Trophoblast cell (in vitro differentiated cells and primary cell): ENCODE results near the gene RASGEF1C.

ENCODE experiments used
- DNase-seq, 2 donors: peaks; one replicate each; pipeline ENCODE4 v3.0.0-alpha.2; 2016
- H2AFZ ChIP-seq: 2 replicates; pipeline ENCODE4 v1.6.1; 2013; ENCODE audit warnings: low read length, moderate library complexity, mild to moderate bottlenecking; ENCODE audit not compliant: insufficient read depth, poor library complexity
- H2AK5ac ChIP-seq: 2 replicates; pipeline ENCODE4 v1.6.1; 2013; ENCODE audit warnings: mild to moderate bottlenecking, low read length
- H2BK120ac ChIP-seq: 2 replicates; pipeline ENCODE4 v1.6.1; 2013; ENCODE audit warnings: low read length, mild to moderate bottlenecking, moderate library complexity; ENCODE audit not compliant: insufficient read depth, poor library complexity
- H2BK12ac ChIP-seq: 2 replicates; pipeline ENCODE4 v1.6.1; 2013; ENCODE audit warnings: mild to moderate bottlenecking, low read length, moderate library complexity
- H2BK5ac ChIP-seq: 2 replicates; pipeline ENCODE4 v1.6.1; 2013; ENCODE audit warnings: low read length, low read depth, moderate library complexity, mild to moderate bottlenecking; ENCODE audit not compliant: poor library complexity
- H3K14ac ChIP-seq: 2 replicates; pipeline ENCODE4 v1.6.1; 2013; ENCODE audit warnings: mild to moderate bottlenecking, low read length
- H3K18ac ChIP-seq: 2 replicates; pipeline ENCODE4 v1.6.1; 2013; ENCODE audit warnings: mild to moderate bottlenecking, low read length
- H3K23ac ChIP-seq: 2 replicates; pipeline ENCODE4 v1.6.1; 2013; ENCODE audit warnings: low read length
- H3K27ac ChIP-seq: 2 replicates; pipeline ENCODE4 v1.5.1; 2013; ENCODE audit warnings: low read depth, mild to moderate bottlenecking, inconsistent platforms, low read length, moderate library complexity
- H3K27me3 ChIP-seq: 2 replicates; pipeline ENCODE4 v1.6.1; 2013; ENCODE audit warnings: inconsistent platforms, mild to moderate bottlenecking, low read length, moderate library complexity; ENCODE audit not compliant: insufficient read depth
- H3K36me3 ChIP-seq, 2 experiments: 1 replicate in 1 of 2; 2 replicates in 1 of 2; pipeline ENCODE4 v1.6.1; 2013; ENCODE audit warnings: low read length in 2 of 2, mild to moderate bottlenecking in 2 of 2, moderate library complexity in 1 of 2; ENCODE audit not compliant: insufficient read depth in 2 of 2, control insufficient read depth in 1 of 2
- H3K4ac ChIP-seq: 2 replicates; pipeline ENCODE4 v1.6.1; 2013; ENCODE audit warnings: low read depth, mild to moderate bottlenecking, low read length, moderate library complexity
- H3K4me1 ChIP-seq, 2 experiments: 1 replicate in 1 of 2; 2 replicates in 1 of 2; pipeline ENCODE4 v1.6.1; 2013; ENCODE audit warnings: low read length in 2 of 2, mild to moderate bottlenecking in 2 of 2, moderate library complexity in 1 of 2; ENCODE audit not compliant: insufficient read depth in 2 of 2, control insufficient read depth in 1 of 2
- H3K4me2 ChIP-seq: 2 replicates; pipeline ENCODE4 v1.6.1; 2013; ENCODE audit warnings: inconsistent platforms, mild to moderate bottlenecking, low read length, moderate library complexity
- H3K4me3 ChIP-seq: 2 replicates; pipeline ENCODE4 v1.5.1; 2013; ENCODE audit warnings: mild to moderate bottlenecking, low read depth, low read length, inconsistent platforms
- H3K79me1 ChIP-seq: one replicate; pipeline ENCODE4 v1.6.1; 2013; ENCODE audit warnings: low read length
- H3K79me2 ChIP-seq: 2 replicates; pipeline ENCODE4 v1.6.1; 2013; ENCODE audit warnings: low read length, mild to moderate bottlenecking; ENCODE audit not compliant: control insufficient read depth, insufficient read depth, poor library complexity
- H3K9ac ChIP-seq: 2 replicates; pipeline ENCODE4 v1.6.1; 2013; ENCODE audit warnings: mild to moderate bottlenecking, low read length
- H3K9me3 ChIP-seq: 2 replicates; pipeline ENCODE4 v1.6.1; 2013; ENCODE audit warnings: low read depth, mild to moderate bottlenecking, control low read depth, inconsistent platforms, low read length; ENCODE audit not compliant: insufficient read depth
- H4K12ac ChIP-seq: 2 replicates; pipeline ENCODE4 v1.6.1; 2013; ENCODE audit warnings: low read depth, mild to moderate bottlenecking, low read length, moderate library complexity
- H4K8ac ChIP-seq: 2 replicates; pipeline ENCODE4 v1.6.1; 2013; ENCODE audit warnings: low read depth, mild to moderate bottlenecking, low read length, moderate library complexity
- H4K91ac ChIP-seq: one replicate; pipeline ENCODE4 v1.6.1; 2013; ENCODE audit warnings: low read depth, mild to moderate bottlenecking, low read length, moderate library complexity
- WGBS: extraction: QIAGEN DNeasy Blood & Tissue Kit; methylation state at CpG from one replicate; pipeline ENCODE4 v1.1.7; 2013; ENCODE audit warnings: missing lambda C conversion rate; ENCODE audit not compliant: insufficient read length, insufficient coverage; ENCODE audit errors: extremely low coverage; 5-methylcytosine and 5-hydroxymethylcytosine counted together

RASGEF1C gene

GRCh38 chr5:180153099-180153498, 55.9 kb downstream of the RASGEF1C start:
- Histone ChIP-seq H3K9ac (no peak overlapping the region), H4K8ac (no peak overlapping the region), H3K36me3 (no peaks in the 10 kb centered on the region), H3K4me2 (no peak overlapping the region), H3K4ac (no peak overlapping the region), H3K18ac (no peak overlapping the region), H3K4me1 (no peaks in the 10 kb centered on the region), H3K27ac (no peak overlapping the region), H3K4me3 (no peak overlapping the region), H2AK5ac (no peak overlapping the region), H3K9me3 (no peaks in the 10 kb centered on the region), H3K79me1 (no peaks in the 10 kb centered on the region), H3K79me2 (no peaks in the 10 kb centered on the region), H4K12ac (no peak overlapping the region), H2BK12ac (no peak overlapping the region), H2AFZ (no peak overlapping the region), H3K23ac (no peak overlapping the region), H3K27me3 (no peaks in the 10 kb centered on the region), H4K91ac (no peak overlapping the region), H2BK5ac (no peak overlapping the region), H2BK120ac (no peak overlapping the region), H3K14ac (no peak overlapping the region)
- no CpG with 5 or more reads among the region's 1 CpG for WGBS
- no peak for DNase-seq

- Histone ChIP-seq H3K18ac (no peak overlapping the region), H3K79me2 (no peaks in the 10 kb centered on the region), H2BK12ac (no peak overlapping the region), H3K4me2 (no peak overlapping the region), H2BK120ac (no peak overlapping the region), H4K8ac (no peak overlapping the region), H3K4me3 (peak overlapping the region; percentile 55), H2AFZ (no peak overlapping the region), H3K4me1 (no peaks in the 10 kb centered on the region), H3K23ac (no peak overlapping the region), H3K4ac (no peak overlapping the region), H3K27me3 (no peaks in the 10 kb centered on the region), H3K9ac (no peak overlapping the region), H2BK5ac (no peak overlapping the region), H3K36me3 (no peaks in the 10 kb centered on the region), H2AK5ac (no peak overlapping the region), H3K79me1 (no peaks in the 10 kb centered on the region), H4K12ac (no peak overlapping the region), H3K27ac (no peak overlapping the region), H3K9me3 (peaks cover 8% of the 10 kb centered on the region), H3K14ac (no peak overlapping the region), H4K91ac (no peak overlapping the region)
- DNase-seq = no peak
- no CpG with 5 or more reads among the region's 16 CpGs for WGBS
Measured at GRCh38 chr5:180143656-180144364, 65.2 kb downstream of the RASGEF1C start.

- no peaks in the 10 kb centered on the region for H3K79me1 ChIP-seq
- no peaks in the 10 kb centered on the region for H3K27me3 ChIP-seq
- no peak overlapping the region for H2BK120ac ChIP-seq
- no peak overlapping the region for H3K9ac ChIP-seq
- no peak overlapping the region for H2AFZ ChIP-seq
- DNase-seq = no peak
- H3K23ac ChIP-seq = no peak overlapping the region
- H4K8ac ChIP-seq = no peak overlapping the region
- no peak overlapping the region for H4K91ac ChIP-seq
- H3K36me3 ChIP-seq = no peaks in the 10 kb centered on the region
- H2BK5ac ChIP-seq = no peak overlapping the region
- no peaks in the 10 kb centered on the region for H3K4me1 ChIP-seq
- no peak overlapping the region for H3K4me3 ChIP-seq
- H3K14ac ChIP-seq = no peak overlapping the region
- no peak overlapping the region for H3K4me2 ChIP-seq
- H3K27ac ChIP-seq = no peak overlapping the region
- H3K79me2 ChIP-seq = no peaks in the 10 kb centered on the region
- no peak overlapping the region for H4K12ac ChIP-seq
- H2BK12ac ChIP-seq = no peak overlapping the region
- no peak overlapping the region for H3K4ac ChIP-seq
- no peak overlapping the region for H3K18ac ChIP-seq
- no CpG with 5 or more reads among the region's 13 CpGs for WGBS
- H3K9me3 ChIP-seq = peaks cover 8% of the 10 kb centered on the region
- no peak overlapping the region for H2AK5ac ChIP-seq
Measured at GRCh38 chr5:180142824-180143610, 66.0 kb downstream of the RASGEF1C start.

GRCh38 chr5:180142021-180142765, 66.8 kb downstream of the RASGEF1C start:
- H3K27me3 ChIP-seq = no peaks in the 10 kb centered on the region
- H3K27ac ChIP-seq = no peak overlapping the region
- H3K18ac ChIP-seq = no peak overlapping the region
- no peak overlapping the region for H3K23ac ChIP-seq
- no peak overlapping the region for H2BK12ac ChIP-seq
- WGBS = no CpG with 5 or more reads among the region's 23 CpGs
- H4K8ac ChIP-seq = no peak overlapping the region
- H4K12ac ChIP-seq = no peak overlapping the region
- no peak overlapping the region for H3K4me3 ChIP-seq
- H2BK5ac ChIP-seq = no peak overlapping the region
- no peak overlapping the region for H3K4ac ChIP-seq
- no peak overlapping the region for H2AK5ac ChIP-seq
- no peak overlapping the region for H3K14ac ChIP-seq
- no peaks in the 10 kb centered on the region for H3K36me3 ChIP-seq
- no peak overlapping the region for H4K91ac ChIP-seq
- no peak for DNase-seq
- no peaks in the 10 kb centered on the region for H3K79me2 ChIP-seq
- no peak overlapping the region for H3K9ac ChIP-seq
- no peaks in the 10 kb centered on the region for H3K4me1 ChIP-seq
- H3K9me3 ChIP-seq = peaks cover 8% of the 10 kb centered on the region
- no peak overlapping the region for H2AFZ ChIP-seq
- H3K79me1 ChIP-seq = no peaks in the 10 kb centered on the region
- H2BK120ac ChIP-seq = no peak overlapping the region
- H3K4me2 ChIP-seq = no peak overlapping the region
